Stimulated activated CD4-positive, alpha-beta T cell treated with anti-CD3 and anti-CD28 coated beads, TNF-alpha, amount 100 ng/mL, for 1 hour (primary cell): ENCODE measurements around the gene GNPTG.

ENCODE experiments used
- DNase-seq, 3 donors: peaks; one replicate each; pipeline ENCODE4 v3.0.0-alpha.2; 2020; ENCODE audit warnings: low read depth in 3 of 3, low spot score in 1 of 3

GNPTG gene

DNA sequence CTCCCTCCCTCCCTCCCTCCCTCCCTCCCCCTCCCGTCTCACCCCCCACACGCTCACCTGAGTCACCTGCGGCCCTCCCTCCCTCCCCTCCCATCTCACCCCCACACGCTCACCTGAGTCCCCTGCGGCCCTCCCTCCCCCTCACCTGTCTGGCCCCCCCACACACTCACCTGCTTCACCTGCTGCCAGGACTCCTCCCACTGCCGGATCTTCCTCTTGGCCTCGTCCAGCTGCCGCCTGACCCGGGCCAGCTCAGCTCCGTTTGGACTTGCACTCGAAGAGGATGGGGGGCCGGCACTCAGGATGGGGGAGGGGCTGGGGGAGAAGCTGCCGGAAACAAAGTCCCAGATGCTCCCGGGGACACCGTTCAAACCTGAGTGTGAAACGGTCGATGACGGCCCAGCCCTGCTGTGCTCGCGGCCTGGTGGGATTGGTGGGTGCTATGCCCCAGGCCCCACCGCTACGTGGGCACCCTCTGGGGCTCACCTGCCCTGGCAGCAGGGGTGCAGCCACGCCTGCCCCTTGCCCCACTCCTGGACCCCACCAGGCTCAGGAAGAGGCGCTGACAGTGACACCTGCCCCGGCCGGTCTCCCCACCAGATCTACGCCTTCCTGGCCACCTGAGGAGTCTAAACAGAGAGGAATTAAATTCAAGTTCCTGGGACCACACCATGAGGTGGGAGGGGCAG is 15.9 kb downstream of the GNPTG start:
- no peak for DNase-seq

DNA sequence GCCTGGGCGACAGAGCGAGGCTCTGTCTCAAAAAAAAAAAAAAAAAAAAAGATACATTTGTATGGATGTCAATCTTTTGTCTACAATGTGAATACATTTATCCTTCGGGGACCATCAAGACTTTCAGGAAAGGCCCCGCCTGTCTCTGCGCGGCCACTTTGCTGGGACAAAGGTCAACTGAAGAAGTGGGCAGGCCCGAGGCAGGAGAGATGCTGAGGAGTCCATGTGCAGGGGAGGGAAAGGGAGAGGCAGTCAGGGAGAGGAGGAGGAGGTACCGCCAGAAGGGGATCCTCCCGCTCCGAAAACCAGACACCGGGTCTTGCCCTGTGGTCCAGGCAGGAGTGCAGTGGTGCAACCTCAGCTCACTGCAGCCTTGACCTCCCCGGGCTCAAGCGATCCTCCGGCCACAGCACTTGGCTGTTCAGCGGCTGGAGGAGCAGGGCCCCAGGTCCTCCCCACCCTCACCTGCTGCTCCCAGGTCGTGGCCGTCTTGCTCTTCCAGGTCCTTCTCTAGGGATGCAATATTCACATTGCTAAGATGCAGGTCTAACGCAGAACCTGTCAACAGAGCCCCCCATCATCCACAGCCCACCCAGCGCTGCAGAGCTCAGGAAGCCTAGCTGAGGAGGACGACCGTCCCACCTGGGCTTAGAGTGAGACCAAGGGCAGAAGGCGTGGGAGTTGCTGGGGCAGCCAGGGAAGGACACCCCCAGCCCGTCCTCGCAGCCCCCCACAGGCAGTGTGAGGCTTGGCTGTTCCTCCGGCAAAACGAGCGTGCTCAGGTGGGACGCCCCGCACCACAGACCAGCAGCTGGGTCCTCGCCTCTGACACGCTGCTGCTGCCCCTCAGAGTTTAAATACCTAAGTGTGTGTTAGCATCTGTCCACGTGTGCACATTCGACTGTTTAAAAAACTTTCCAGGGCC is 19.6 kb downstream of the GNPTG start:
- DNase-seq, result no peak

DNA sequence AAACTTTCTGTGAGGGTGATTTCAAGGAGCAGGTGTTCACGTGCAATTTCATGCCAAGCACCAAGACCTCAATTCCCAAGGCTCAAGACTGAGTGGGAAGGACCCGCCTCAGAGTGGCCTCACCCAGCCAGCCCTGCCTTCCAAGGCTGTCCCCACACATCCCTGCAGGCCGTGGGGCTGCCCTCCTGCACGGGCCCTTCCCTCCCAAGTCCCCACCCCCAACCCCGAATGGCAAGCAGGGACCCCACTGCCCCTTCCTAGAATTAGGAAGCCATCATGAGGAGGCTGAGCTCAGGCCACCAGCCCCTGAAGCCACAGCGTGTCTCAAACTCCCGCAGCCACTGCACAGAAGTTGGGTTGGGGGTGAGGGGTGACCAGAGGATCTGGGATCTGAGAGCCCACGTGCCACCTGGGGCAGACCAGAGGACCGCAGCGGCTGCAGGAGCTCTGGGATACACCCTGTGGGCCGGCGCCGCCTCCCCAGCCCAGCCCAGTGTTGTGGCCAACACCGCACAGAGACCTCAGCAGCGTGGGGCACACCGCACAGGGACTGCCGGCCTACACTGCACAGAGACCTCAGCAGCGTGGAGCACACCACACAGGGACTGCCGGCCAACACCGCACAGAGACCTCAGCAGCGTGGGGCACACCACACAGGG is 20.7 kb downstream of the GNPTG start:
- no peak for DNase-seq

DNA sequence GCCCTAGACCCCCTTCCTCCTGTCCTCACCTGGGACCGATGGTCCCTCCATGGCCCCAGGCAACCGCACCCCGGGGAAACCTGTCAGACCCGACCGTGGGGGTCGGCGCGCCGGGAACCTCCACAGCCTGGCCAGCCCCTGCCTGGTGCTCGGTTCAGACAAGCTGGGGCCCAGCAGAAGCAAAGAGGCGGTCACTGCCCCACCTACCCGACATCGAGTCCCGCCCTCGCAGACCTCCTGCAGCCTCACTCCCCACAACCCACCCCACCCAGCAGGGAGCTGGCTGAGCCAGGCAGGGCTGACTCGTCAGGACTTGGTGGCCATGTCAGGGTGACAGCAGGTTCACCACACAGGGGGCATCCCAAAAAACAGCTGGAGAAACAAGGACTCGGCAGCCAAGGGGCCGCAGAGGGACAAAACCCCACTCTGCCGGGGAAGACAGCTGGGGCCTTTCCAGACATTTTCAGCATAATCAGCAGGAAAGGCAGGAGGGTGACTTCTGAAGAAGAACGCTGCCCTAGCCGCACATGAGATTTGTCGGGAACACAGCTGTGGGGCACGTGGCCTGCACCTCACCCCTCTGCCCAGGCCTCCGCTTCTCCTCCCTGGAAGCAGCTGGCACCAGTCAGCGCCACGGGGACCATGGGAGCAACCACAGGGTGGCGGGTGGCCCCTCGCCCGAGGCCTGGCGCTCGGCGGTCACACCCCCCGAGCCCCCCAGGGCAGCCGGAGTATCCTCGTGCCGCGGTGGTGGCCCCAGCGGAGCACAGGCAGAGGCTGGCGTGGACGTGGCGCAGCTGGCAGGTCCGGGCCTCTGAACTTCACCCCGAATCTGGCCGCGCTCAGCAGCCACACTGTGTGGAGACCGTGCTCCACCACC is 22.9 kb downstream of the GNPTG start:
- no peak for DNase-seq

DNA sequence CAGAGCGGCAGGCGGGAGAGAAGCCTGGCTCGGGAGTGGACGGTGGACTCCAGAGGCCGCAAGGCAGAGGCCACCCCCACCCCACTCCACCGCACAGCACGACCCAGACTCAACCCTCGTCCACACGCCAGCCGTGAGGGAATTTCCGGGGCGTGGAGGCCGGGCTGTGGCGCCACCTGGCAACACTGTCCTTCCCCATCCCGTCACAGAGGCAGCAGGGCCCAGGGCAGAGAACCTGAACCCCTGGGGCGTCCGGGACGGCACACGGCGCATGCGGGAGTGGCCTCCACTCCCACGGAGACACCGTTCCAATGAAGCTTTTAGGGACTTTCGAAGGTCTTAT is 23.5 kb downstream of the GNPTG start:
- no peak for DNase-seq

DNA sequence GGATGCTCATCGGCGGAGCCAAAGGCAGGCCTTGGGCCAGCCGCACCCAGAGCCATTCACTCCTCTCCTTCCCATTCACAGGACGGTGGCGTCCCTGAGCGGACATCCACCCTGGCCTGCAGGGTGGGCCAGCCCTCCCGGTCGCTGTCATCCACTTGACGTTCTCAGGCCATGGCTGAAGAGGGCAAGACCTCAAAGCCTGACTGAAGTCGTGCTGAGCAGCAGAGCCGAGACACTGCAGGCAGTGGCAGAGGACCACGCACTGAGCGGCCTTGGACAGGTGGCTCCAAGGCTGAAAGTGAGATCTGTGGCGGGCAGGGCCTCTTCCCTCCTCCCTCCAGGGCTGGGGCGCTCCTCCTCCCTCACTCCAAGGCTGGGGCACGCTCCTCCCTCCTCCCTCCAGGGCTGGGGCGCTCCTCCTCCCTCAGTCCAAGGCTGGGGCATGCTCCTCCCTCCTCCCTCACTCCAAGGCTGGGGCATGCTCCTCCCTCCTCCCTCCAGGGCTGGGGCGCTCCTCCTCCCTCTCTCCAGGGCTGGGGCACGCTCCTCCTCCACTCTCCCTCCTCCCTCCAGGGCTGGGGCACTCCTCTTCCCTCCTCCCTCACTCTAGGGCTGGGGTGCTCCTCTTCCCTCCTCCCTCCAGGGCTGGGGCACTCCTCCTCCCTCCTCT is 24.1 kb downstream of the GNPTG start:
- no peak for DNase-seq

DNA sequence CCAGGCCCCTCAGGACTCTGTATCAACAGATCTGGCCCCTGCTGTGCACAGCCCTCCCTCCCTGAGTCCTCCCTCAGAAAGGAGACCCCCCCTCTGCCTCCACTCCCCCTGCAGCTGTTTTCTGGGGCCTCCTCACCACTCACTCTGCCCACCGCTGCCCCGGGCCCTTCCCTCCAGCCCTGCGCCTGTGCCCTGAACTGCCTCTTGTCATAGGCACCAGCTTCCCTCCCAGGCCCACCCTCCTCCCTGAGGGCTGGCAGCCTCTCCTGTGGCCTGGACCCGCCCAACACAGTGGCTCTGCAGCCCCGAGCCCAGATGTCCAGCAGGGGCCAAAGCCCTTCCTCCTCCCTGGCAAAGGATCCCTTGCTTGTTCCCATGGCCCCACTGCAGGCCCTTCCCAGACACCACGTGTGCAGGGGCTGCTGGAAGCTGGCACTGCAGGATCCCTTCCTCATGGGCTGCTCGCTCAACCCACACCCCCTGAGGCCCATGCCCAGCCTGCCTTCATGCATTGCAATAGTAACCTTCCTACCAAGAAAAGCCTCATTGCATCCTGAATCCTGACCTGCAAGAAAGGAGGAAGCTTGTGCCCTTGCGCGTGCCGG is 25.8 kb downstream of the GNPTG start:
- no peak for DNase-seq

DNA sequence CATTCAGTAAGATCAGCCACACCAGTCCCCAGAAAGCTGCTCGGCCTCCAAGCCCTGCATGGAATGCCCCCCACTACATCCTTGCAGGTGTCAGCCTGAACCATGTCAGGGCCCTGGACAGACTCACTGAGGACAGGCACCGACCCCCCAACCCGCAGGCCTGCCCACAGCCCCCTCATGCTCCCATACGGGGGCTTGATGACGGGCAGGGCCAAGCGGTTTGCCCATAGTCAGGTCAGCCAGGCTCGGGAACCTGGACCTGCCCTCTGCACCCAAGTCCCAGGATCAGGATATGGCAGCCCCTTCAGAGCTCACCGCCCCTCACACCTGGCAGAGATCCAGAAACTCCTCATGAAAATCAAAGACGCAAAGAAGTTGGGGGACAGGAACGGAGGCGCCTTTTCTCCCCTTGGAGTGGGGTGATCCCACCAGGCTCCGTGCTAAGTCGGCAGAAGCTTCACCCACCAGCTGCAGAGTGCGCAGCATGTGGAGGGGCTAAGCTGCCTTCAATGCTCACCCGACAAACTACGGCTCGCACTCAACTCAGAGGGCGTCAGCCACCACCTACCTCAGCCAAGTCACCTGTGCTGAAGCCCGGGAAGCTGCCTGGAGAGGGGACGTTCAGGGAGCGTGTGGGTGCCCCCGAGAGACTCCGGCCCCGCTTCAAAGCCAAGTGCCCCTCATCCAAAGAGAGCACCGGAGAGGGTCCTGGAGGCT is 26.5 kb downstream of the GNPTG start:
- DNase-seq, result no peak

DNA sequence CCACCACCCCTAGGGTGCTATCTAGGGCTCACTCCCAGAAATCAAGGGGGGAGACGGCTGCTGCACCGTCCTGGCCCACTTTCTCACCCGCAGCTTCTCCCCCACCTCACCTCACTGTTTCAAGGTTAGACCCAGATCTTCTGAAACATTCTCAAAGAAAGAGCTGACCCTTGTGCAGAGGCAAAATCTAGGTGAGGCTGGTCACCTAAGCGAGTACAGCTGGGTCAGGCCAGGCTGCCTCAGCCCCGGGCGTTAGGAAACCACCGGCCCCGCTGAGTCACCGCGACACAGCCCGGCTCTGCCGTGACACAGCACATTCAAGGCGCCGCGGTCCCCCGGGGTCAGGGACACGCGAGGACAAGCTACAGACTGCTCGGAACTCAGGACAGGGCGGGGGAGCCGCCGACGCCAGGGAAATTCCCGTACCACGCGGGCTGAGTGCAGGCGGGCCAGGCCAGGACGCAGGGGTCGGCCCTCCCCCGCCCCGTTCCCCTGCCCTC is 27.1 kb downstream of the GNPTG start:
- peak; percentile 19 to 62 (median 22) for DNase-seq

DNA sequence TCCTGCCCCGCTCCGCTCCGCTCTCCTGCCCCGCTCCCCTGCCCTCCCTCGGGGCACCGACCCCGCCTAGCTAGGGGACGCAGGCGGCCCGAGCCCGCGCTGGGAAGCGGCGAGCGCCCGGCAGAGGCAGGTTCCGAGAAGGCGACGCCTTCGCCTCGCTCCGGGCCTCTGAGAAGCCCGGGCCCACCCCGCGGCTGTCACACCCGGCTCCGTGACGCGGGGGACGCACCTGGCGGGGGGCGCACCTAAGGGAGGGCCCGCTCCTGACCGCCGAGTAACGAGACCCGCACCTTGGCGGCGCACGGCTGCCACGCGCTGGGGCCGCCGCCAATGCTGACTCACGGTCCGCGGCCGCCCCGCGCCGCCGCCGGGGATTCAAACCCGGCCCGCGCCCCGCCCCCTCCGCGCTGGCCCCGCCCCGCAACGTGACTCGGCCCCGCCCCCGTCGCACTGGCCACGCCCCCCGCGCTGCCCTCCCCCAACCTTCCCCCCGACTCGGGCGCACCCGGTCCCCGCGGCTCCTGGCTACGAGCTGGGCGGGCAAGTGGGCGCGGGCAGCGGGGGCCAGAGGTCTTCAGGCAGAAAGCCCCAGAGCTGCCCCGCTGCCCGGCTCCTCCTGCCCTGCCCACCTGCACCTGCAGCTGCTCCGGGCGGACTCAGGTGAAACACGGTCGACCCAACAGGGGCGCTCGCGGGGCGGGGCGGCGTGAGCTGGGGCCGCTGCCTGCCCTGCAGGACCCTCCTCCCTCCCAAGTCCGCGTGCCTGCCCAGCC is 27.8 kb downstream of the GNPTG start:
- DNase-seq, result peak in 2 of 3 donors; percentile 50 to 78

DNA sequence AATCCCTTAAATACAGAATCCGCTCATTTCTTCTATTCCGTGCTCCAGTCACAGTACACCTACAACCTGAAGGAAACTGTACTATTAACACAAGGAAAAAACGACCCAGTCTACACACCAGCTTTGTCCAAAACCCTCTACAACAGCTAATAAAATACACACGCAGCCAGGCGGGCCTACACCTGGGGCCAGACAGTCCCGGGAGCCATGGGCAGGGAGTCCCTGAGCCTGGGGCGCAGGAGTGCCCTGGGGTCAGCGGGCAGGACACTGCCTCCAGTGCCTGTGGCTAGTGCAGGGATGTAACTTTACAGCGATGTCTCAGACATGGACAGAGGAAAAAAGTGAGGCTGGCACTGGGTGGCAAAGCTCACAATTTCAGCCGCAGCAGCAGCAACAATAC is 28.5 kb downstream of the GNPTG start:
- DNase-seq, result no peak

DNA sequence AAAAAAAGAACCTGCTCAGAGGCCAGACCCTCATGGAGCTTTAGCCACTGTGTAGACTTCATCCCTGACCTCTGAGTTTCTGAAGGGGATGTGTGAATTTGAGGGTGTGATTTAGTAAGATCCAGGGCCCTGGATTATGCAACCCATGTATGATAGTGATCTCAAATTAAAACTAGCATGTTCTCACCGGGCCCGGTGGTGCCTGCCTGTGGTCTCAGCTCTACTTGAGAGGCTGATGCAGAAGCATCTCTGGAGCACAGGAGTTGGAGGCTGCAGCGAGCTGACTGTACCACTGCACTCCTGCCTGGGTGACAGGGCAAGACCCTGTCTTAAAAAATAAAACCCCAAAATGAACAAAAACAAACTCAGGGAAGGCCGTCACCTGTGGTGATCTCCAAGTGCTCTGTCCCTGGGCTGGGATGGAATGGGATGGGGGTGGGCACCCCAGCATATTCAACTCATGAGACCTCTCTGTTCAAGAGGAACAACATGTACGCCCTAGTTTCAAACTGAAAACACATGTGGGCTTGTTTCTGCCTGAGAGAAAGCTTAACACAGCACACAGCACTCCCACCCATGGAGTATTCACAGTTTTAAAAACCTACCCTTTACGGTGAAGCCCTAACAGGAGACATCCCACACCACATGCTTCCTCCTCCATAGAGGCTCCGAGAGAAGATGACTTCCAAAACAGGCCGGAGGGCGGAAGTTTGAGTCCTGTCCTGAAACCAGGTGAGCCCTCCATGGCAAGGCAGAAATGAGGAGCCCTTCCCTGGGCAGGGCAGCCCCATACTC is 30.1 kb downstream of the GNPTG start:
- no peak for DNase-seq

DNA sequence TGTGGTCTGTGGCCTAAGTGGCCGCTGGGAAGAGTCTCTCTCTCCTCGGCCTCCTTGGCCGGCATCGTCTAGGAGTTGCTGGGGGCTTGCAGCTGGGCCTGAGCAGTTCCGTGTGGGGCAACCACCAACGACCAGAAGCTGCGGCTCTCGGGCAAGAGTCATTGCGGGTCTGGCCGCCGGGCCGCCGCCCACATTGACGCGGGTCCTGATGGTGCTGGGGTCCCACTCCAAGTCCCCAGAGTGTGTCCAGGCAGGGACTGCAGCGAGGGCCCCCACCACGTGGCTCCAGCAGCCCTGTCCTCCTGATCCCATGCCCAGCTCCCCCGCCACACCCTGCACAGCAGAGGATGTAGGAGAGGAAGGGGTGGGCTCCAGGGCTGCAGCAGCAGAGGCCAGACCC is 31.8 kb downstream of the GNPTG start:
- no peak for DNase-seq

DNA sequence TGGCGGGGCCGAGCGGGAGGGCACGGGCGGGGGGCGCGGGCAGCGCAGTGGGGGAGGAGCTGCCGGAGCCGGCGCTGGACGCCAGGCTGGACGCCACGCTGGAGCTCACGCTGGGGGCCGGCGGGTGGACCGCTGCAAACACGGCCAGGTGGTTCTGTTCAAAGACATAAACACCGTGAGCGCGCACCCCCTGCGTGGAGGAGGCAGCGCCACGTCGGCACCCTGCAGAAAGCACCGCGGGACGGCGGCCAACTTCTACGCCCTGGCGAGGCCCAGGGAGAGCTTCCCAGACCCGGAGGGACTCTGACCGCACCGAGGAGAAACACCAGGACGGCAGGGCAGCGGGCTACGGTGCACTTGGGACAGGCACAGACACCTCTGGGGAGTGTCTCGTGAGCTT is 33.5 kb downstream of the GNPTG start:
- DNase-seq, result no peak

DNA sequence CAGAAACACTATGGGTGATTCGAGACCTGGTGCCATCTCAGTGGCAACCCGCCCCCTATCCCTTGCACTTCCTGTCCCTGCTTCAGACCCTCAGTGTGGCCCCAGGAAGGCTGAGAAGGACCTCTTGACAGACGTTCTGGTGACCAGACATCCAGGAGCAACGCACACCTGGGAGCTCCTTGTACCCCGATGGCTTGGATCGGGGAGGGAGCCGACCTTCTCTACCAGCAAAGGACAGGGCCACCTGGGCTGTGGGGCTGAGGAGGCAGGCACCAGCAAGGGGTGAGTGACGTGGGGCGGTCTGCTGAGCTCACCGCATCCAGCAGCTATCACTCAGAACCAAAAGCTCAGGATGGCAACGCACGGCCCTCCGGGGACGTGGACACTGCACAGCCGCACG is 35.6 kb downstream of the GNPTG start:
- DNase-seq, result no peak

DNA sequence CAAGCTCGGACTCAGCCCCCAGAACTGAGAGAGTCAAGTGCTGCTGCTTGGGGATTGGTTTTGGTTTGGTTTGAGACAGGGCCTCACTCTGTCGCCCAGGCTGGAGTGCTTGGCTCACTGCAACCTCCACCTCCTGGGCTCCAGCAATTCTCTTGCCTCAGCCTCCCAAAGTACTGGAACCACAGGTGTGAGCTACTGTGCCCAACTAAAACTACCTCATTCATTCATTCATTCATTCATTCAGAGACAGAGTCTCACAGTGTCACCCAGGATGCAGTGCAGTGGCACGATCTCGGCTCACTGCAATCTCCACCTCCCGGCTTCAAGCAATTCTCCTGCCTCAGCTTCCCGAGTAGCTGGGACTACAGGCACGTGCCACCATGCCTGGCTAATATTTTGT is 38.0 kb downstream of the GNPTG start:
- DNase-seq, result no peak

DNA sequence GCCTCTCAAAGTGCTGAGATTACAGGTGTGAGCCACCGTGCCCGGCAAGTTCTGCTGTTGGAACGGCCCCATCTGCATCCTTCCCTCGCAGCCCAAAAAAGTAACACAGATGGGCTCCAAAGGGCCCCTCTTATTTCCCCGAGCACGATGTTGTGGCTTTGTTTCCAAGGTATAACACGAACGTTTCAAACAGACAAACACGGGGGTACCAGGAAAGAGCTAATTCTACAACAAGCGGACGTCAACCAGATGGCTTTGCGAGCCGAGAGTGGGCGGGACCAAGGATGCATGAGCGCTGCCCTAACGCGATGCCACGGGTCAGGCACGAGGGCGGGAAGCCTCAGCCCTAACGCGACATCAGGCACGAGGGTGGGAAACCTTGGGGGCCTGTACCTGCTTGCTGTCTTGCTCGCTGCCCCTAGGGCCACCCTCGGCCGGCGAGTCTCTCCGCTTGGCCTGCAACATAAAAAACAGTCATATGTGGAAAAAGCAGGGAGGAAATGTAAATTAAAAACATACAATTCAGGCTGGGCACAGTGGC is 38.6 kb downstream of the GNPTG start:
- DNase-seq, result no peak

DNA sequence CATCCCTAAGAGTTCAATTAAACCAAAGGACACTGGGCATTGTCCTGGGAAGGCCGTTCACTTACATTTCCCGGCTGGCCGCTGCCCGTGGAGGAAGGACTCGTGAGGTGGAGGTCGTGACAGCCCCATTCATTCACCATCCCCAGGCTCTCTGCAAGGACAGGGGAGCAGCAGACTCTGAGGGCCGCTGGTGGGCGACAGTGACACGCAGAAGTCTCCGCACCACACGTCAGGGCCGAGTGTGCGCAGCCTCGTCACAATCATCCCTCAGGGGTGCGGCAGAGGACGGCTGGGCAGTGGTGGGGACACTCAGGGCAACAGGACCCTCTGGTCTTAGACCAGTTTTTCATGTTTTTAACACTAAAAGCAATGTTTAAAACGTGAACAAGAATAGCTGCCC is 41.1 kb downstream of the GNPTG start:
- DNase-seq, result no peak
